T1000 (cell line): ENCODE results near the gene KEAP1.

Experiments used
- DNase-seq: peaks from one replicate; lab custom pipeline; 2025; ENCODE audit warnings: mixed read lengths; lab: John Stamatoyannopoulos, UW

The KEAP1 gene

DNA sequence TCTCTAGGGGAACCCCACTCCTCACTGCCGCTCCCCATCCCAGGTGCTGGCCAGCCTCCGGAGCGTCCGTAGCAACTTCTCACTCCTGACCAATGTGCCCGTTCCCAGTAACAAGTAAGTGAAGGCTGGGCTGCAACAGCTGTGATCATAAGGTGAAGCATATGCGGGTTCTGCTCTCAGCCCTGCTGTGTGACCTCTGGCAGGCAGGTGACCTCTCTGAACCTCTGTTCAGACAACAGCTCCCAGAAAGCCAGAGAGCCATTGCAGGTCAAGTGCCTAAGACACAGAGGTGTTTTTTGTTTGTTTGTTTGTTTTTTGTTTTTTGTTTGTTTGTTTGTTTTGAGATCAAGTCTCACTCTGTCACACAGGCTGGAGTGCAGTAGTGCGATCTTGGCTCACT lies 54.1 kb downstream of the KEAP1 start:
- no peak for DNase-seq

DNA sequence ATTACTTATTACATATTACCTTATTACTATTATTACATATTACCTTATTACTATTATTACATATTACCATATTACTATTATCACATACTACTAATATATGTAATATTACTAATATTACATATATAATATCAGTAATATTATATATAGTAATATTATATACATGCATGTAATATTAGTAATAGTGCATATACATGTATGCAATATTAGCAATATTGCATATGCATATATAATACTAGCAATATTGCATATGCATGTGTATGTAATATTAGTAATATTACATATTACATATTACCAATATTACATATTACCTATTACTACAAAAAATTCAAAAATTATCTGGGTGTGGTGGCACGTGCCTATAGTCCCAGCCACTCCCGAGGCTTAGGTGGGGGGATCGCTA lies 60.5 kb downstream of the KEAP1 start:
- DNase-seq = no peak

DNA sequence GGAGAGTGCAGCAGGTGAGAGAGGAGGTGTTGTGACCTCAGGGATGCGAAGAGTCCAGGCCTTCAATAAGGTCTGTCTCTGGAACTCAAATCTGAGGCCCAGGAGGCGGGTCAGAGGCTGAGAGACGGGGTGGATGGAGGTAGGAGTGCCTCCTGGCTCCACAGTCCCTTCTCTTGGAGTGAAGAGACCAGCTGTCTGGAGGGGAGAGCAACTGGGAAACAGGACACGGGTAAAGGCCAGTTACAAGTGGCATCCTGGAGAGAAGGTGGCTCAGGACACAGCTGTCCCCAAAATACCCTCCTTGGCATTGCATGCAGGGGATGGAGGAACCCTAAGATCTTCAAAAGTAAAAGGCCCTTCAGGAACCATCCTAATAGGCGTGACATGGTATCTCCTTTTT lies 63.6 kb downstream of the KEAP1 start:
- DNase-seq = no peak
